Measurements from ENCODE around the gene KIF1C. TPM values are rescaled to one million over a fixed set of nuclear protein-coding genes. Genes with fewer than 3 reads are reported as not detected.

KIF1C gene
- total RNA-seq, 4 donors from 2014 or later = 157 to 251 (median 187) TPM

- H3K4me1 ChIP-seq = peaks cover 31 to 38% (median 35%) of the 10 kb centered on the region in 4 donors
- WGBS = 89% methylated on average over 12 of the region's 12 CpGs
- intact Hi-C loops (cut with DNase I) = no loop called here
- H3K27me3 ChIP-seq = no peaks in the 10 kb centered on the region
- H3K27ac ChIP-seq (replicated peaks in 1 of 4) = peak overlapping the region; percentile 43 to 97 (median 70)
- H3K36me3 ChIP-seq = peaks cover 45 to 77% (median 66%) of the 10 kb centered on the region in 4 donors
- DNase-seq (ENCODE audit: extremely low spot score) = no peak
- H3K9me3 ChIP-seq = no peaks in the 10 kb centered on the region
- TF ChIP-seq POLR2AphosphoS5 (IDR thresholded peaks at IDR 0.05) = no peak
- TF ChIP-seq, protein P1, sequence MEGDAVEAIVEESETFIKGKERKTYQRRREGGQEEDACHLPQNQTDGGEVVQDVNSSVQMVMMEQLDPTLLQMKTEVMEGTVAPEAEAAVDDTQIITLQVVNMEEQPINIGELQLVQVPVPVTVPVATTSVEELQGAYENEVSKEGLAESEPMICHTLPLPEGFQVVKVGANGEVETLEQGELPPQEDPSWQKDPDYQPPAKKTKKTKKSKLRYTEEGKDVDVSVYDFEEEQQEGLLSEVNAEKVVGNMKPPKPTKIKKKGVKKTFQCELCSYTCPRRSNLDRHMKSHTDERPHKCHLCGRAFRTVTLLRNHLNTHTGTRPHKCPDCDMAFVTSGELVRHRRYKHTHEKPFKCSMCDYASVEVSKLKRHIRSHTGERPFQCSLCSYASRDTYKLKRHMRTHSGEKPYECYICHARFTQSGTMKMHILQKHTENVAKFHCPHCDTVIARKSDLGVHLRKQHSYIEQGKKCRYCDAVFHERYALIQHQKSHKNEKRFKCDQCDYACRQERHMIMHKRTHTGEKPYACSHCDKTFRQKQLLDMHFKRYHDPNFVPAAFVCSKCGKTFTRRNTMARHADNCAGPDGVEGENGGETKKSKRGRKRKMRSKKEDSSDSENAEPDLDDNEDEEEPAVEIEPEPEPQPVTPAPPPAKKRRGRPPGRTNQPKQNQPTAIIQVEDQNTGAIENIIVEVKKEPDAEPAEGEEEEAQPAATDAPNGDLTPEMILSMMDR (IDR thresholded peaks at IDR 0.05) = no peak
- TF ChIP-seq EP300 (IDR thresholded peaks at IDR 0.05) = no peak
- no peak for TF ChIP-seq POLR2A (IDR thresholded peaks at IDR 0.05; ENCODE audit: low read depth)
- no peak overlapping the region for H3K4me3 ChIP-seq
Observed at GRCh38 chr17:4972322-4972721, 25.4 kb upstream of the KIF1C start.

- WGBS = 81% methylated on average over 12 of the region's 12 CpGs
- TF ChIP-seq POLR2AphosphoS5 (IDR thresholded peaks at IDR 0.05) (no peak), EP300 (IDR thresholded peaks at IDR 0.05) (no peak), POLR2A (IDR thresholded peaks at IDR 0.05; ENCODE audit: low read depth) (no peak)
- TF ChIP-seq, protein P1 (IDR thresholded peaks at IDR 0.05) = no peak
- peak overlapping the region in 3 of 4 donors; percentile 43 to 97 (median 93) for H3K27ac ChIP-seq (replicated peaks in 1 of 4)
- no peaks in the 10 kb centered on the region for H3K27me3 ChIP-seq
- peaks cover 31 to 38% (median 35%) of the 10 kb centered on the region in 4 donors for H3K4me1 ChIP-seq
- no peaks in the 10 kb centered on the region for H3K9me3 ChIP-seq
- DNase-seq (ENCODE audit: extremely low spot score) = no peak
- intact Hi-C loops (cut with DNase I) = no loop called here
- H3K4me3 ChIP-seq = no peak overlapping the region
- peaks cover 50 to 82% (median 71%) of the 10 kb centered on the region in 4 donors for H3K36me3 ChIP-seq
Observed at GRCh38 chr17:4972752-4973151, 25.0 kb upstream of the KIF1C start.

DNA sequence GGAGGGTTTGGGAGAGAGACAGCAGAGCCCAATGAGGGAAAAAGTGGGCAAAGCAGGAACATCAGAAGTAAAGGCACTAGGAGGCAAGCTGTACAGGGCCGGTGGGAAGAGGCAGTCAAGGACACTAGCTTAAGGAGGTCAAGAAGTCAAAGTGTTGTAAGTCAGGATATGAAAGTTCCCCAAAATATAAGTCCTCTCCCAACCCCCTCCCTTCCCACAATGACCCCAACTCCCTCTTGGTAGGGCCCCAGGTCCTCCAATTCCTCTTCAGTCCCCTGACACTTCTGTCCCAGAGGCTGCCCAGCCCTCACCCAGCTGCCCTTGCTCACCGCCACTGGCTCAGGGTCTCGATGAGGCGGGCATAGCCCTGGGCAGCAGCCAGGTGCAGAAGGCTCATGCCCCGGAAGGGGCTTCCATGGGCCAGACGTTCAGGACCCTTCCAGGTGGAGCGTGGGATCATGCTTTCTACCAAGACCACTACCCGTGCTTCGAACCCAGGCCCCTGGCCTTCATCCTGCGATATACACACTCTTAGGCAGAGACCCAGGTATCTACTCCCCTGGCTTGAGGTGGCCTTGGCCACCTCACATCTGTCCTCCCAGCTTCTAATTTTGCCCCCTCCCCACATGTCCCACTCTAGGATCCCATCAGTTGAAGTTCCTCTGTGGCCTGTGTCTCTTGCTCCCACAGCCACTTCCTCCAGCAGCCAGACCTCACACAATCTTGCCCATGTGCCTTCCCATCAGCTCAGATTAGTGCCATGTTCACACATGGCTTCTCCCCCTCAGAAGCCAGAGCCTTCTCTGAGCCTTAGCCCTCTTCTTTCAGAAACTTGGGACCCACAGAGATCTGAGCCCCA lies 24.3 kb upstream of the KIF1C start:
- H3K9me3 ChIP-seq = no peaks in the 10 kb centered on the region
- no peak for DNase-seq (ENCODE audit: extremely low spot score)
- no peak overlapping the region for H3K4me3 ChIP-seq
- H3K36me3 ChIP-seq = peaks cover 57 to 89% (median 78%) of the 10 kb centered on the region in 4 donors
- intact Hi-C loops (cut with DNase I) = no loop called here
- H3K27ac ChIP-seq (replicated peaks in 1 of 4) = peak overlapping the region in 3 of 4 donors; percentile 43 to 97 (median 93)
- no peak for TF ChIP-seq EP300 (IDR thresholded peaks at IDR 0.05)
- TF ChIP-seq POLR2AphosphoS5 (IDR thresholded peaks at IDR 0.05) = no peak
- TF ChIP-seq, protein P1 (IDR thresholded peaks at IDR 0.05) = no peak
- no peak for TF ChIP-seq POLR2A (IDR thresholded peaks at IDR 0.05; ENCODE audit: low read depth)
- no peaks in the 10 kb centered on the region for H3K27me3 ChIP-seq
- WGBS = 91% methylated on average over 4 of the region's 10 CpGs
- peaks cover 25 to 33% (median 29%) of the 10 kb centered on the region in 4 donors for H3K4me1 ChIP-seq

GRCh38 chr17:4974115-4974670 lies 23.6 kb upstream of the KIF1C start:
- Histone ChIP-seq H3K36me3 (peaks cover 62 to 92% (median 83%) of the 10 kb centered on the region in 4 donors), H3K9me3 (no peaks in the 10 kb centered on the region), H3K4me1 (peaks cover 18 to 28% (median 22%) of the 10 kb centered on the region in 4 donors), H3K4me3 (no peak overlapping the region), H3K27ac (replicated peaks in 1 of 4) (peak overlapping the region; percentile 8 to 97 (median 44)), H3K27me3 (no peaks in the 10 kb centered on the region)
- 78% methylated on average over 8 of the region's 9 CpGs for WGBS
- intact Hi-C loops (cut with DNase I) = no loop called here
- TF ChIP-seq, protein P1 (IDR thresholded peaks at IDR 0.05) = no peak
- TF ChIP-seq EP300 (IDR thresholded peaks at IDR 0.05) (no peak), POLR2A (IDR thresholded peaks at IDR 0.05; ENCODE audit: low read depth) (no peak), POLR2AphosphoS5 (IDR thresholded peaks at IDR 0.05) (no peak)
- DNase-seq (ENCODE audit: extremely low spot score) = no peak
